NCI-H69 (cell line): ENCODE measurements around the gene GLB1L.
A peak's percentile ranks its signal among the peaks of the same experiment; 100 is the strongest.

Experiments used
- DNase-seq: peaks from one replicate; lab custom pipeline; 2025; lab: John Stamatoyannopoulos, UW

Gene GLB1L

DNA sequence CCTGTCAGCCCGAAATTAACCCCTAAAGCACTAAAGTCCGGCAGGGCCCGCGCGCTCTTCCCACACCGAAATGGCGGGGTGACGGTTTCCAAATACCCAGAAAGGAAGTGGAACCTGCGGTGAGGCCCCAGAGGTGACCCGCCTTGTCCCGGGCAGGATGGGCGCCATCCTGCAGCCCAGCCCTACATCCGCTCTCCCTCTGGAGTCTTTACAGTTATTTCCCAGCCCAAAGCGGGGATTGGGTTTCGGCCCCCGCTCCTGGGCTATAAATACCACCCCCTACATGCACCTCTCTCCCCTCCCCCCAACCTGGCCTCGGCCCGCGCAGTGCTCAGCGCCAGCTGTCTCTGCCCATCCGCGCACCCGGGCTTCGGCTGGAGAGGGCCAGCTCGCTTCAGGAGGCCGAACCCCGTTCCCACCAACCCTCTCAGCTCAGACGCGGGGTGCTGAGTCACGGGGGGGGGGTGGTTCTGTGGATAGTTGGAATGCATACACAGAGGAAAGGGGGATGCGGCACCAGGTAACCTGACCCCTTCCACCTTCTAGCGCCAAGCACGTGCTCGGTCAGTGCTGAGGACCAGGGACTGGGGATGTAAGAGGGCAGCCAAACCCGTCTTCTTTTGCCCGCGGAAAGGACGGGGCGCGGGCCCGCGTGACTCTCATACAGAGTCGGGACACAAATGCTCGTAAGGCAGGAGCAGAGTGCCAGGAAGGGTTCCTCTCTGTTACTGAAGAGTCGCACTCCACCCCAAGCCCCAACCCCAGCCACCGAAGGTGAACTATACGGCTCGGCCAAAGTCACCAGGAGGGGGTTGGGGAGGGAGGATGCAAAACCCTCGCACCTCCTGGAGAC lies 7.9 kb upstream of the GLB1L start, which contains the start of gene TUBA4B:
TSS of gene TUBA4B (plus strand) at position 344 of the 853 bp plus-strand sequence. CDS start at position 509, 165 bp downstream.
- peak; percentile 70 for DNase-seq

GRCh38 chr2:219252570-219252899 lies 7.3 kb upstream of the GLB1L start:
- DNase-seq, result peak; percentile 79

DNA sequence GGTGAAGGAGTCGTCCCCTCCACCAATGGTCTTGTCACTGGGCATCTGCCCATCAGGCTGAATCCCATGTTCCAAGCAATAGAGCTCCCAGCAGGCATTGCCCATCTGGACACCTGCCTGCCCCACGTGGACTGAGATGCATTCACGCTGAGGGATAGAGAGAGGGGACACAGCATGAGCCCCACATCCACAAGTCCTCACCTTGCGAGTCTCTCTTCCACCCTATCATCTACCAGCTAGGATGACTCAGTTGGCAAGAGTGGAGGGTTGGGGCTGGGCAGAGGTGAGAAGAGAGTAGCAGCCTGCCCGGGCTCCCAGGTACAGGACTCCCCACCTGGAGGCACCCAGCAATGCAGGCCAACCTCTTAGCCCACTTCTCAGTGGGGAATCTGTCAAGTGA lies 6.8 kb upstream of the GLB1L start:
- no peak for DNase-seq

GRCh38 chr2:219251656-219252055 lies 6.4 kb upstream of the GLB1L start:
- DNase-seq, result no peak

DNA sequence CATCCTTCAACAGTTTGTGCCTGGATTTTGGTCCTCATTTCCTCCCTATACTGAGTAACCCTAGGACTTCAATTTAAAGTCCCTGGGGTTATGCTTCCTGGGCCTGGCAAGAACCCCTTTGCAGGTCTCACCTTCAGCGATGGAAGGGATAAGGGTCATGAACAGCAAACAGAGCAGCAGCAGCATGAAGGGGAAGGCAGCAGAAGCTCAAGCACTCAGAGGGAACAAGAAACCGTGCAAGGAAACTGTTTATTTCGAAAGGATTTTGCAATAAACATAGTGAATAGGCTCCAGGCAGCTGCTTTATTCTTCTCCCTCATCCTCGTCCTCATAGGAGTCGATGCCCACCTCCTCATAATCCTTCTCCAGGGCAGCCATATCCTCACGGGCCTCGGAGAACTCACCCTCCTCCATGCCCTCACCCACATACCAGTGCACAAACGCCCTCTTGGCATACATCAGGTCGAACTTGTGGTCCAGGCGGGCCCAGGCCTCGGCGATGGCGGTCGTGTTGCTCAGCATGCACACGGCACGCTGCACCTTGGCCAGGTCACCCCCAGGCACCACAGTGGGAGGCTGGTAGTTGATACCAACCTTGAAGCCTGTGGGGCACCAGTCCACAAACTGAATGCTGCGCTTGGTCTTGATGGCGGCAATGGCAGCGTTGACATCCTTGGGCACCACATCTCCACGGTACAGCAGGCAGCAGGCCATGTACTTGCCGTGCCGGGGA lies 5.0 kb upstream of the GLB1L start:
- no peak for DNase-seq

GRCh38 chr2:219249203-219249980 lies 4.1 kb upstream of the GLB1L start:
- peak; percentile 93 for DNase-seq

- DNase-seq, result no peak
These were observed 3.6 kb upstream of the GLB1L start for GRCh38 chr2:219248845-219249202.

DNA sequence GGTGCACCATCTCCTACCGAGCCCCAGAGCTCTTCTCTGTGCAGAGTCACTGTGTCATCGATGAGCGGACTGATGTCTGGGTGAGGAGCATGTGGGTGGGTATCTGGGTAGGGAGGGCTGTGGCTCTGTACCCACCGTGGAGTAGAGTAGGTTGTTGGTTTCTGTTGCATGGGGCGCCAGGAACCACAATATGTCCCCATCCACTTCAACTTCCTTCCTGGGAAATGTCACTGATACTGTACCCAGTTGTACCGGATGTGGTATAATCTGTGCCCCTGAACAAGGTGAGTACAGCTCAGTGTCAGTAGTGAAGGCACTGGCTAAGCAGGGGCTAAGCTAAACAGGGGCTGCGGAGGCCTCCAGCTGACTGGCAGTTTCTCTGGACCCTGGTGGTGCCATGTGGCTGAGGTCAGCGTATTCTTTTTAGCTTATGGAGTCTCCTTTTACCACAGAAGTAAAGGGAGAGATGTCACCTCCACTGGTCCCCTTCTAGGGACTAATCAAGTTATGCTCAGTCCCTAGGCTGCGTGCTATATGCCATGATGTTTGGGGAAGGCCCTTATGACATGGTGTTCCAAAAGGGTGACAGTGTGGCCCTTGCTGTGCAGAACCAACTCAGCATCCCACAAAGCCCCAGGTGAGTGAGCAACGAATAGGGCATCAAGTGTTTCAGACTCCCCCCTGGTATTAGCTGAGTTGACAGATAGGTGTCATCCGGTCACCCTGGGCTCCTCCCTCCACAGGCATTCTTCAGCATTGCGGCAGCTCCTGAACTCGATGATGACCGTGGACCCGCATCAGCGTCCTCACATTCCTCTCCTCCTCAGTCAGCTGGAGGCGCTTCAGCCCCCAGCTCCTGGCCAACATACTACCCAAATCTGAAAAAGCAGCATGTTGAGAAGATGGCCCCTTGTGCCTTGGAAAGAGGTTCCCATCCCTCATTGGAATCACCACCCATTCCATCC lies 2.7 kb upstream of the GLB1L start:
- no peak for DNase-seq

DNA sequence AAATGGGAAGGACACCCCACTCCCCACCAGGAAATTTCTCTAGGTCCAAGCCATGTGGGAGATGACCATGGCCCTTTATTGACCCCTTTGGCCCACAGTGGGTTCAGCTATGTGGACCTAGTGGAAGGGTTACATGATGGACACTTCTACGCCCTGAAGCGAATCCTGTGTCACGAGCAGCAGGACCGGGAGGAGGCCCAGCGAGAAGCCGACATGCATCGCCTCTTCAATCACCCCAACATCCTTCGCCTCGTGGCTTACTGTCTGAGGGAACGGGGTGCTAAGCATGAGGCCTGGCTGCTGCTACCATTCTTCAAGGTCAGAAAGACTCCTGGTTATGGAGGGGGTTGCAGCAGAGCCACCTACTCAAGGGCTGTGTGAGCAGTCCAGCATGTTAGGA lies 1.3 kb upstream of the GLB1L start:
- no peak for DNase-seq

- DNase-seq, result no peak
These were observed 621 bp upstream of the GLB1L start for GRCh38 chr2:219245899-219246230.

- DNase-seq, result no peak
These were observed 476 bp downstream of the GLB1L start for GRCh38 chr2:219244789-219245147.

GRCh38 chr2:219243291-219243761 lies 1.9 kb downstream of the GLB1L start:
- DNase-seq, result no peak

GRCh38 chr2:219234331-219234730 lies 10.9 kb downstream of the GLB1L start:
- DNase-seq, result no peak

- peak; percentile 53 for DNase-seq
These were observed 15.1 kb downstream of the GLB1L start for GRCh38 chr2:219230059-219230540.

DNA sequence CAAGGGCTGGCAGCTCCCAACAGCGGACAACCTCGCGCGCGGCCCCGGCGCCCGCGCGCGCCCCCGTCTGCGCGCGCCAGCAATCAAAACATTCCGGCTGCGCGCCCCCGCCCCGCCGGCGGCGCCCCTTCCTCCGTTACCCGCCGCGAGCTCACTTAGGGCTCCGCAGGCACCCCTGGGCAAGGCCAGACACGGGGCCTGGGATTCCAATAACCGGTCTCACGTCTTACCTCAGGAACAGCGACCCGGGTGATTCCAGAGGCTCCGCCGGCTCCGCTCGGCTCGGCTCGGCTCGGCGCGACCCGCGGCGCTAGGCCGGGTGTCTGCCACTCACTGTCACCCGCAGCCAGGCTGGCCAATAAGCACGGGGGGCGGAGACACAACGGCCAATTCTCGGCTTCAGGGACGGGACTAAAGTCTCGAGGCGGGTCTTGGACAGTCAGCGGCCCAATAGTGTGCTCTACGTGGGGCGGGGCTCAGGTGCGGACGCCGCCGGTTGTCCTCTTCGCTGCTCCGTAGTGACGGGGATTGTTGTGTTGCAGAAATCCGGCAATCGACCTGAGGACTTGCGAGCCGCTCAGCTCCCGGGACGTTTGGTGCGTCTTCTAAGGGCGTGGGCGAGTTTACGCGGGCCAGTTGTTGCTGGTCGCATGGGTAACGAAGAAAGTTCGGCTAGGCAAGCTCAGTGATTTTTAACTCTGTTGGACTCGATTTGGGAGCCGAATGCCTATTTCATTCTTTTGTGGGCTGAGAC lies 15.8 kb downstream of the GLB1L start, which contains the start of the genes ANKZF1 and ATG9A:
TSS of gene ANKZF1 (plus strand) at position 502 of the 754 bp plus-strand sequence. CDS start 452 bp downstream, outside the sequence.
TSS of gene ATG9A (minus strand) at position 332 of the 754 bp plus-strand sequence. CDS start 1,612 bp downstream, outside the sequence.
- DNase-seq, result peak; percentile 97

DNA sequence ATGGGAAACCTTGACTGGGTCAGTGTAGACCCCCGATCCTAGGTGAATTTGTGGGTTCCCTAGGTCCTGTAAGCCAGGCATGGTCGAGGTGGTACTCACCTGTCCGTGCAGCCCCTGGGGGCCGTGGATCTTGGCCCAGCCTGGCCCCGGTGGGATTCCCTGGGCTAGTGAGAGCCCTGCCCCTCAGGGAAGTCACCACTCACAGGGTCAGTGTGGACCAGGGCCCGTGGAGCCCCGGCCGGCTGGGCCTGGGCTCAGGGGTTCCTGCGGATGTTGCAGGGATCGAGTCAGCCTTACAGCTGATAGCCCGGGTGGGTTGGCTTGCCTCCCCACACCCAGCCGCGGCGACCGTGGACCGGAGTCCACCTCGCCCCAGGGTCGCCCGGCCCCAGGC lies 16.3 kb downstream of the GLB1L start:
- peak; percentile 25 for DNase-seq

GRCh38 chr2:219228041-219228910 lies 17.0 kb downstream of the GLB1L start:
- peak; percentile 18 for DNase-seq

- DNase-seq, result no peak
These were observed 19.9 kb downstream of the GLB1L start for GRCh38 chr2:219225350-219225749.
